Thyroid gland (tissue), 4 donors: ENCODE data around the gene P4HA2. TPM values are rescaled to one million over a fixed set of nuclear protein-coding genes. Genes with fewer than 3 reads are reported as not detected.
A peak's percentile ranks its signal among the peaks of the same experiment; 100 is the strongest.

Experiments used
- DNase-seq, 2 donors: peaks; one replicate each; pipeline ENCODE4 v3.0.0-alpha.2; 2019
- H3K27ac ChIP-seq, 3 donors: fragments of 200-600 bp; sonication (generic); 1 replicate in 2 of 3; 2 replicates in 1 of 3; pipeline ENCODE4 v1.5.1; 2016 to 2019; ENCODE audit warnings: mild to moderate bottlenecking in 1 of 3, moderate library complexity in 1 of 3
- H3K27me3 ChIP-seq: fragments of 200-600 bp; sonication (generic); one replicate; pipeline ENCODE4 v1.5.1; 2019
- H3K36me3 ChIP-seq, 2 donors: fragments of 200-600 bp; sonication (generic); one replicate each; pipeline ENCODE4 v1.5.1; 2016 to 2019
- H3K4me1 ChIP-seq, 2 donors: fragments of 200-600 bp; sonication (generic); one replicate each; pipeline ENCODE4 v1.5.1; 2017 to 2019
- H3K4me3 ChIP-seq, 3 donors: fragments of 200-600 bp; sonication (generic); replicated peaks in 1 of 3; 1 replicate in 2 of 3; 2 replicates in 1 of 3; pipeline ENCODE4 v1.5.1; 2016; ENCODE audit warnings: mild to moderate bottlenecking in 1 of 3
- H3K9me3 ChIP-seq: fragments of 200-600 bp; sonication (generic); one replicate; pipeline ENCODE4 v1.5.1; 2017
- POLR2A ChIP-seq, 2 donors: fragments of 450-650 bp; IDR thresholded peaks; one replicate each; pipeline ENCODE4 v1.6.1; 2017; ENCODE audit warnings: antibody characterized with exemption in 2 of 2, mild to moderate bottlenecking in 2 of 2, moderate library complexity in 1 of 2
- WGBS, 2 donors: methylation state at CpG; one replicate each; pipeline ENCODE4 v1.1.5; 2017; 5-methylcytosine and 5-hydroxymethylcytosine counted together
- intact Hi-C: fragments of 100-400 bp; cut with DNase I; formaldehyde crosslinking; loops from one replicate; pipeline ENCODE4 v1.15.1; 2023
- total RNA-seq, 4 donors: library from RNA; depleted of rRNA; stranded (reverse); fragments of >200 nt; gene quantifications; one replicate each; pipeline ENCODE4 v1.2.3, GENCODE V29; 2016
- TF ChIP-seq, protein P1 (sequence below), 6 experiments: fragments of 200-600 bp in 3 of 6; fragments of 450-650 bp in 3 of 6; sonication (generic) in 3 of 6; IDR thresholded peaks; one replicate each; pipeline ENCODE4 v1.5.1; 2016 to 2019; ENCODE audit warnings: antibody characterized with exemption in 6 of 6, mild to moderate bottlenecking in 2 of 6, inconsistent platforms in 1 of 6, moderate library complexity in 1 of 6

The P4HA2 gene
- total RNA-seq, 4 donors from 2014 or later = 21.3 to 32.0 (median 29.6) TPM

DNA sequence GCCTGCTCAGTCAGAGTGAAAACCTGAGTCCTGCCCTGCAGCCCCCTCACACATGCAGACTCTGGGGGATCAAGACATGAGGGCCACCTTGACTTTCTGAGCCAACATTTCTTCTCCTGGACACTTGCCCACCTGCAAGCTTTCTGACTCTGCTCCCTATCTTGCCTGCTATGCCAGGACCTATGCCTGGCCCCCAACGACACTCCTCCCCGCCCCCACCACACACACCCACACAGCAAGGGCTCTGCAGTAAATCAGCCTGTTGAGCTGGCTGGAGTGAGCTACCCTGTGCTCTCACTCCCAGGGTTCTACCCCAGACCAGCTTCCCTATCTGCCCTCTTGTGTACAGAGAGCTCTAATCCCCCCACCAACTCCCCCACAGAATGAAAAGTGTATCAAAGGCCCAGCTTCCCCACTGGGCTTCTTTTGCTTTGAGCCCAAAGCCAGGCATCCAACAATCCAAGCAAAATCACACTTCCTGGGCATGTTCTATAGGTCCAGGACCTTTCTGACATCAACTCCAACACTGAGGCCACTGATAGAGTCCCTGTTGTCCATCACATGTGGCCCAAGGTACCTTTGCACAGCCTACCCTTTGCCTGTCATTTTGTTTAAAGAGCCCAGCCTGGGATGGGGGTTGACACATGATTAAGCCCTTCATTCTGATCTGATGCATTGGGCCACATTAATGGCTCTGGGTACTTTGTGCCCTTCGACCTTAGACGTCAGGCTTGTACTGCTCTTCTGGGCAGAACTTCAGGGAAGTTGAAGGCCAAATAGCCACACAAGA, 37.1 kb upstream of the P4HA2 start:
- H3K9me3 ChIP-seq = no peaks in the 10 kb centered on the region
- intact Hi-C loops = no loop called here
- H3K27ac ChIP-seq = peak overlapping the region in 2 of 3 donors; percentile 48 to 71
- no peaks in the 10 kb centered on the region for H3K36me3 ChIP-seq
- H3K27me3 ChIP-seq = no peaks in the 10 kb centered on the region
- TF ChIP-seq POLR2A (IDR thresholded peaks at IDR 0.05) = no peak
- TF ChIP-seq, protein P1, sequence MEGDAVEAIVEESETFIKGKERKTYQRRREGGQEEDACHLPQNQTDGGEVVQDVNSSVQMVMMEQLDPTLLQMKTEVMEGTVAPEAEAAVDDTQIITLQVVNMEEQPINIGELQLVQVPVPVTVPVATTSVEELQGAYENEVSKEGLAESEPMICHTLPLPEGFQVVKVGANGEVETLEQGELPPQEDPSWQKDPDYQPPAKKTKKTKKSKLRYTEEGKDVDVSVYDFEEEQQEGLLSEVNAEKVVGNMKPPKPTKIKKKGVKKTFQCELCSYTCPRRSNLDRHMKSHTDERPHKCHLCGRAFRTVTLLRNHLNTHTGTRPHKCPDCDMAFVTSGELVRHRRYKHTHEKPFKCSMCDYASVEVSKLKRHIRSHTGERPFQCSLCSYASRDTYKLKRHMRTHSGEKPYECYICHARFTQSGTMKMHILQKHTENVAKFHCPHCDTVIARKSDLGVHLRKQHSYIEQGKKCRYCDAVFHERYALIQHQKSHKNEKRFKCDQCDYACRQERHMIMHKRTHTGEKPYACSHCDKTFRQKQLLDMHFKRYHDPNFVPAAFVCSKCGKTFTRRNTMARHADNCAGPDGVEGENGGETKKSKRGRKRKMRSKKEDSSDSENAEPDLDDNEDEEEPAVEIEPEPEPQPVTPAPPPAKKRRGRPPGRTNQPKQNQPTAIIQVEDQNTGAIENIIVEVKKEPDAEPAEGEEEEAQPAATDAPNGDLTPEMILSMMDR (IDR thresholded peaks at IDR 0.05) = no peak
- no peak for DNase-seq
- no peak overlapping the region for H3K4me3 ChIP-seq
- WGBS, 2 donors = 66 to 85% methylated on average over 4 of the region's 4 CpGs
- H3K4me1 ChIP-seq = peaks cover 18 to 61% of the 10 kb centered on the region in 2 donors

DNA sequence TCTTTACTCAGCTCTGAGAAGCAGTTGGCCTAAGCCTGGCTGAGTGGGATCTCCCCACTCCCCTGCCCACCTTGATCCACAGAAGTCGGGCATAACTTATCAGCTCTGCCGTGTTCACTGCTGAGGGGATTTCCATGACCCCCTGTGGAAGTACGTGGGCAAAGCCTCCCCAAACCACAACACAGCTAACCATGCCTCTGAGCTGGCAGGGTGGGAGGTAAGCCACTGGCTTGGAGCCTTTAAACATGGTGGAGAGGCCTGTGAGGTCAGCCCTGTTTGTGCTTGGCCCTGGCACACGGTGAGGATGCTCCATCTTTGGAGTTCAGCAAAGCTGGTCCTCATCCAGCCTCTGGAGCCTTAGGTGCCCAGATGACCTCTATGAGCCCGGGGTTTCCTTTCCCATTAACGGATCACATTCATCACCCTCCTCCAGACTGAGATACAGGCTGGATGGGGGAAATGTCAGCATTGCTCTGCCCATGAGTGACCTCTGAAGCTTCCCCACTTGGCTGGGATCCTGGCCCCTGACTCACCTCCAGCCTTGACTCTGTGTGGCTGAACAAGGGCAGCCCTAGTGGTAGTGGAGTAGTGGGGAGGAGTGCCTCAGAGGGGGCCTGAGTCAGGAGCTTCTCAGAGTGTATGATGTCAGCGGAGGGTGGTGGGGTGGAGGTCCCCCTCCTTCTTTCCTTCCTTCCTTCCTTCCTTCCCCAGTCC, 36.1 kb upstream of the P4HA2 start:
- intact Hi-C loops = no loop called here
- no peak overlapping the region for H3K4me3 ChIP-seq
- H3K4me1 ChIP-seq = peaks cover 23 to 72% of the 10 kb centered on the region in 2 donors
- H3K9me3 ChIP-seq = no peaks in the 10 kb centered on the region
- no peak for TF ChIP-seq POLR2A (IDR thresholded peaks at IDR 0.05)
- TF ChIP-seq, protein P1 (IDR thresholded peaks at IDR 0.05) = no peak
- DNase-seq = peak; percentile 10 to 34
- peak overlapping the region in 2 of 3 donors; percentile 0 to 10 for H3K27ac ChIP-seq
- WGBS, 2 donors = 68 to 73% methylated on average over 5 to 7 of the region's 7 CpGs
- H3K36me3 ChIP-seq = no peaks in the 10 kb centered on the region
- no peaks in the 10 kb centered on the region for H3K27me3 ChIP-seq

DNA sequence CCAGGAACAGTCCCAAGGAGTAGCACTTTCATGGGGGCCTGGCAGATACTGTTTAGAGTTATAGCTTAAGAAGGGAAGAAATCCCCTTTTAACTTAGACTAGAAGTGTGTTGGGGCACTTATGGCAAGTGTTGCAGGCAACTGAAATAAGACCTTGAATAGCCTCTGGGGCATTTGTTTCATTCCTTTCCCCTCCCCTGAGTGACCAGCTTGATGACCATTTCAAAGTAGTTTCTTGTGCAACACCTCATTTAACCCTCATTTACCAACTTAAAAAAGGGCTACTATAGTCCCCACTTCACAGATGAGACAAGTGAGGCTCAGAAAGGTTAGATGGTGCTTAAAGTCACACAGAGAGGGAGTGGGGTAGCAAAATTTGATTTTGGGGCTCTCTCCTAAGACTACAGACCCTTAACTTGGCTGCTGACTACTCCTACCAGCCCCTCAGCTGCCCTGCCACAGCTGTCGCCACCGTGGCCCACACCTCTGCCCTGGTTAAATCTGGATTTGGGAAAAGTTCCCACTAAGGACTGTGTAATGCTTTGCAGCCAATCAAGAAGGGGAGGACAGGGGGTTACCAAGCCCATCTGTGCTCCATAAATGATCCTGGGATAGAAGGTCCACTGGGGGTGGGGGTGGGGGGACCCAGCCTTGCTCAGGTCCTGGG, 35.4 kb upstream of the P4HA2 start:
- no peak for DNase-seq
- no peaks in the 10 kb centered on the region for H3K27me3 ChIP-seq
- H3K4me3 ChIP-seq = no peak overlapping the region
- no peaks in the 10 kb centered on the region for H3K36me3 ChIP-seq
- intact Hi-C loops = no loop called here
- H3K4me1 ChIP-seq = peaks cover 30 to 76% of the 10 kb centered on the region in 2 donors
- peak overlapping the region in 1 of 3 donors; percentile 0 for H3K27ac ChIP-seq
- TF ChIP-seq POLR2A (IDR thresholded peaks at IDR 0.05) = no peak
- TF ChIP-seq, protein P1 (IDR thresholded peaks at IDR 0.05) = no peak
- no peaks in the 10 kb centered on the region for H3K9me3 ChIP-seq
- WGBS, 2 donors = 86 to 100% methylated on average over 2 of the region's 2 CpGs

DNA sequence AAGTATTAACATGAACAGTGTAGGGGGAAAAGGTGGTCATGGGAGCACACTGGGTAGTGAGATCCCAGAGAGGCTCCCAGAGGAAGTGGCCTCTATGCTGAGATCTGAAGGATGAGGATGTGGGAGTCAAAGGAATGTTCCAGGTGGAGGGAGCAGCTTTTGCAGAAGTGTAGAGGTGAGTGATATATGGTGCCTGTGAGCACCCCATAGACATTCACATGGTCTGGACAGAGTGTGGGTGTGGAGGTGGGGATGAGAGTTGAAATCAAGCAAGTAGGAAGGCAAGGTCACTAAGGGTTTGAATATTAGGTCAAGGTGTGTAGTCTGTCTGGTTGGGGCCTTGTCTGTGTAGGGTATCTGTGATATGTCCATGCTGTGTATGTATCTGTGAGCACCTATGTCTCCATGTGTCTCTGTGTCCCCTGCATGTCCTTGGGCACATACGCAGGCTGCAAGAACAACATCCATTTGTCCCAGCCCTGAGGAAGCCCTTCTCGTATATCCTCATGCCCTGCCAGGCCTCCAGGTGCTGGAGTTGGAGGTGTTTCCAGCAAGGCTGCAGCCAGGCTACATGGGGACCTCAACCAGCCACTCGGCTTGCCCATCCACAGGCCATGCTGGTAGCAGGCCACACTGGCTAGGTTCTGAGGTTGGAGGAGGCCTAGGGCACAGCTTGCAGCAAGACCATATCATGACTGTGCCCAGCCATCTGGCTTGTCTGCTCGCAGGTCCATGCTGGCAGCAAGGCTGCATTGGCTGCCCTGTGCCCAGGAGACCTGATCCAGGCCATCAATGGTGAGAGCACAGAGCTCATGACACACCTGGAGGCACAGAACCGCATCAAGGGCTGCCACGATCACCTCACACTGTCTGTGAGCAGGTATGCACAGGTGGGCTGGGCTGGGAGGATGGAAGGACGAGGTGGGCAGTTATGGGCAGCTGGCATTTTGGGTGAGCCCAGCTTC, 34.5 kb upstream of the P4HA2 start:
- Histone ChIP-seq H3K36me3 (no peaks in the 10 kb centered on the region), H3K27ac (peak overlapping the region in 1 of 3 donors; percentile 80), H3K27me3 (no peaks in the 10 kb centered on the region), H3K4me1 (peaks cover 34 to 81% of the 10 kb centered on the region in 2 donors), H3K9me3 (no peaks in the 10 kb centered on the region), H3K4me3 (no peak overlapping the region)
- no peak for DNase-seq
- TF ChIP-seq POLR2A (IDR thresholded peaks at IDR 0.05) = no peak
- TF ChIP-seq, protein P1 (IDR thresholded peaks at IDR 0.05) = no peak
- intact Hi-C loops = no loop called here
- WGBS, 2 donors = 95 to 100% methylated on average over 3 to 7 of the region's 7 CpGs
